Liver (tissue), 2 donors: Measurements from ENCODE around the gene SGCD.

Experiments used
- CTCF ChIP-seq: fragments of 150-350 bp; IDR thresholded peaks from 2 replicates; pipeline ENCODE4 v1.5.1; 2017; ENCODE audit warnings: improper control_type of control experiment, low read depth, low read length; ENCODE audit not compliant: missing input control
- MAX ChIP-seq: IDR thresholded peaks from 2 replicates; pipeline ENCODE4 v1.6.1; 2016; ENCODE audit warnings: antibody characterized with exemption
- donor health status: healthy.

GRCh38 chr5:156340893-156341292 is 13.9 kb downstream of the SGCD start:
- TF ChIP-seq CTCF (no peak), MAX (no peak)
